Adrenal gland (tissue), 12 donors: ENCODE measurements around the gene EIF2S3. TPM values are rescaled to one million over a fixed set of nuclear protein-coding genes. Genes with fewer than 3 reads are reported as not detected.

Experiments used
- DNase-seq, 7 donors: peaks; one replicate each; pipeline ENCODE4 v3.0.0-alpha.2; 2019 to 2020
- H3K27ac ChIP-seq, 5 donors: fragments of 200-600 bp; sonication (generic) in 4 of 5; 1 replicate in 3 of 5; 2 replicates in 2 of 5; pipeline versions ENCODE4 v1.5.1 to v1.8.0; 2016 to 2020; ENCODE audit warnings: mild to moderate bottlenecking in 1 of 5
- H3K27me3 ChIP-seq: fragments of 200-600 bp; 2 replicates; pipeline ENCODE4 v1.8.0; 2021
- H3K36me3 ChIP-seq, 2 donors: fragments of 200-600 bp; replicated peaks in 1 of 2; 1 replicate in 1 of 2; 2 replicates in 1 of 2; pipeline versions ENCODE4 v1.5.1 to v1.8.0; 2018 to 2022
- H3K4me1 ChIP-seq, 2 donors: fragments of 200-600 bp; replicated peaks in 1 of 2; 1 replicate in 1 of 2; 2 replicates in 1 of 2; pipeline versions ENCODE4 v1.5.1 to v1.8.0; 2018 to 2021
- H3K4me3 ChIP-seq, 4 donors: fragments of 200-600 bp; sonication (generic) in 3 of 4; one replicate each; pipeline ENCODE4 v1.5.1; 2016 to 2018
- H3K9me3 ChIP-seq, 3 donors: fragments of 200-600 bp; sonication (generic) in 1 of 3; replicated peaks in 1 of 3; 1 replicate in 2 of 3; 2 replicates in 1 of 3; pipeline versions ENCODE4 v1.5.1 to v1.8.0; 2016 to 2021
- CTCF ChIP-seq, 6 experiments: fragments of 450-650 bp in 4 of 6; fragments of 200-600 bp in 2 of 6; sonication (generic) in 1 of 6; IDR thresholded peaks; 1 replicate in 5 of 6; 2 replicates in 1 of 6; pipeline versions ENCODE4 v1.5.1 to v1.8.0; 2016 to 2021; ENCODE audit warnings: antibody characterized with exemption in 6 of 6, mild to moderate bottlenecking in 2 of 6, moderate library complexity in 1 of 6
- POLR2A ChIP-seq, 2 donors: fragments of 450-650 bp; IDR thresholded peaks; one replicate each; pipeline ENCODE4 v1.6.1; 2017; ENCODE audit warnings: antibody characterized with exemption in 2 of 2, mild to moderate bottlenecking in 2 of 2, moderate library complexity in 1 of 2
- WGBS, 4 donors: extraction: QIAGEN DNeasy Blood & Tissue Kit in 2 of 4; methylation state at CpG; one replicate each; pipeline versions ENCODE4 v1.1.5 to v1.1.7; 2013 to 2017; 5-methylcytosine and 5-hydroxymethylcytosine counted together
- intact Hi-C, 2 donors: fragments of 100-400 bp; cut with DNase I; formaldehyde crosslinking; loops; one replicate each; pipeline versions ENCODE4 v1.14.1 to v1.15.0; 2022 to 2023
- polyA plus RNA-seq, 3 donors: library from polyadenylated mRNA; stranded (reverse); fragments of 200-250 nt in 2 of 3; fragments of 350-450 nt in 1 of 3; fragmentation: Illumina TruSeq in 1 of 3; extraction: RNeasy Lipid Tissue Mini Kit (QIAGEN cat#74804) in 1 of 3; gene quantifications; one replicate each; pipeline ENCODE4 v1.2.3, GENCODE V29; 2013 to 2014
- total RNA-seq, 9 donors: library from RNA; depleted of rRNA in 4 of 9; stranded (reverse); fragments of >200 nt in 4 of 9; fragments of 120-200 nt in 1 of 9; fragmentation: NEBNext Ultra II Directional in 1 of 9; extraction: Animal tissue kit (Norgen Biotek cat#: 25700) in 1 of 9; gene quantifications; one replicate each; pipeline versions ENCODE4 v1.1.0 to v1.2.4, GENCODE V29; 2013 to 2023
- donor health status: healthy with polysubstance abuse.
- donor health status: Bipolar disorder and iron deficiency.
- donor health status: DM: yes; HTN: yes; CAD: no.
- donor health status: DM: no; HTN: no; CAD: no.
- donor health status: DM: no; HTN: no; CAD: no.
- donor health status: DM: yes; HTN: yes; CAD: no.

The EIF2S3 gene
- total and polyA plus RNA-seq, 12 donors = 49.1 to 185 (median 108) TPM

GRCh38 chrX:24090300-24091200, 35.8 kb downstream of the EIF2S3 start:
- H3K27ac ChIP-seq = no peak overlapping the region
- DNase-seq = peak in 1 of 7 donors; percentile 57
- no peaks in the 10 kb centered on the region for H3K4me1 ChIP-seq
- no peaks in the 10 kb centered on the region for H3K36me3 ChIP-seq
- intact Hi-C loops = no loop called here
- no peak overlapping the region for H3K4me3 ChIP-seq
- H3K9me3 ChIP-seq = no peaks in the 10 kb centered on the region
- no peaks in the 10 kb centered on the region for H3K27me3 ChIP-seq
- WGBS, 4 donors = 60 to 91% (median 78%) methylated on average over 3 to 4 of the region's 4 CpGs
- TF ChIP-seq POLR2A (IDR thresholded peaks at IDR 0.05) (no peak), CTCF (IDR thresholded peaks at IDR 0.05) (no peak)

- 84 to 93% (median 90%) methylated on average over 3 to 12 of the region's 12 CpGs for WGBS, 4 donors
- no peak for DNase-seq
- H3K9me3 ChIP-seq = no peaks in the 10 kb centered on the region
- H3K4me3 ChIP-seq = no peak overlapping the region
- intact Hi-C loops = no loop called here
- H3K27ac ChIP-seq = no peak overlapping the region
- TF ChIP-seq POLR2A (IDR thresholded peaks at IDR 0.05) (no peak), CTCF (IDR thresholded peaks at IDR 0.05) (no peak)
- H3K27me3 ChIP-seq = peaks cover 3% of the 10 kb centered on the region
- H3K4me1 ChIP-seq = no peaks in the 10 kb centered on the region
- H3K36me3 ChIP-seq = no peaks in the 10 kb centered on the region
Measured at GRCh38 chrX:24093746-24094145, 39.0 kb downstream of the EIF2S3 start.

GRCh38 chrX:24097741-24098260, 43.0 kb downstream of the EIF2S3 start:
- DNase-seq = no peak
- Histone ChIP-seq H3K27ac (no peak overlapping the region), H3K36me3 (no peaks in the 10 kb centered on the region), H3K4me1 (peaks cover 0 to under 1% of the 10 kb centered on the region in 2 donors), H3K27me3 (peaks cover 5% of the 10 kb centered on the region), H3K4me3 (no peak overlapping the region), H3K9me3 (no peaks in the 10 kb centered on the region)
- TF ChIP-seq CTCF (IDR thresholded peaks at IDR 0.05) = no peak
- no peak for TF ChIP-seq POLR2A (IDR thresholded peaks at IDR 0.05)
- intact Hi-C loops = no loop called here
- WGBS, 4 donors = 53 to 65% (median 57%) methylated on average over 1 of the region's 1 CpG

GRCh38 chrX:24098932-24099331, 44.2 kb downstream of the EIF2S3 start:
- H3K4me1 ChIP-seq = peaks cover 0 to 5% of the 10 kb centered on the region in 2 donors
- no peak for DNase-seq
- no peaks in the 10 kb centered on the region for H3K36me3 ChIP-seq
- H3K4me3 ChIP-seq = no peak overlapping the region
- H3K9me3 ChIP-seq = no peaks in the 10 kb centered on the region
- no peak overlapping the region for H3K27ac ChIP-seq
- TF ChIP-seq POLR2A (IDR thresholded peaks at IDR 0.05) (no peak), CTCF (IDR thresholded peaks at IDR 0.05) (no peak)
- 79 to 88% (median 83%) methylated on average over 1 of the region's 1 CpG for WGBS, 4 donors
- intact Hi-C loops = no loop called here
- H3K27me3 ChIP-seq = peaks cover 5% of the 10 kb centered on the region
